Upper lobe of left lung (tissue), 6 donors: Measurements from ENCODE around the gene PLCB4. TPM values are rescaled to one million over a fixed set of nuclear protein-coding genes. Genes with fewer than 3 reads are reported as not detected.
A peak's percentile ranks its signal among the peaks of the same experiment; 100 is the strongest.

Experiments
- ATAC-seq, 2 donors: fragments of 200-7000 bp; cut with Tn5 transposase; one replicate each; pipeline ENCODE4 v1.9.1; 2022; ENCODE audit warnings: mild to moderate bottlenecking in 2 of 2, moderate library complexity in 2 of 2; ENCODE audit not compliant: low FRiP score in 2 of 2
- DNase-seq, 2 donors: peaks; one replicate each; pipeline ENCODE4 v3.0.0-alpha.2; 2019 to 2020
- H3K27ac ChIP-seq, 4 donors: fragments of 200-600 bp; sonication (generic); one replicate each; pipeline ENCODE4 v1.5.1; 2016 to 2019
- H3K27me3 ChIP-seq, 4 donors: fragments of 200-600 bp; sonication (generic); one replicate each; pipeline ENCODE4 v1.5.1; 2017 to 2019
- H3K36me3 ChIP-seq, 4 donors: fragments of 200-600 bp; sonication (generic); one replicate each; pipeline ENCODE4 v1.5.1; 2016 to 2019
- H3K4me1 ChIP-seq, 4 donors: fragments of 200-600 bp; sonication (generic); one replicate each; pipeline ENCODE4 v1.5.1; 2018 to 2019
- H3K4me3 ChIP-seq, 4 donors: fragments of 200-600 bp; sonication (generic); one replicate each; pipeline ENCODE4 v1.5.1; 2017 to 2019; ENCODE audit warnings: mild to moderate bottlenecking in 2 of 4, moderate library complexity in 1 of 4
- H3K9me3 ChIP-seq, 4 donors: fragments of 200-600 bp; sonication (generic); one replicate each; pipeline ENCODE4 v1.5.1; 2018 to 2019
- EP300 ChIP-seq, 4 donors: sonication (generic); formaldehyde crosslinking; IDR thresholded peaks; one replicate each; pipeline ENCODE4 v1.5.1; 2017; ENCODE audit warnings: antibody characterized with exemption in 4 of 4, control low read depth in 2 of 4
- POLR2A ChIP-seq, 4 donors: fragments of 450-650 bp; IDR thresholded peaks; one replicate each; pipeline ENCODE4 v1.5.1; 2016 to 2017; ENCODE audit warnings: antibody characterized with exemption in 4 of 4, mild to moderate bottlenecking in 2 of 4
- POLR2AphosphoS5 ChIP-seq, 2 donors: sonication (generic); formaldehyde crosslinking; IDR thresholded peaks; one replicate each; pipeline ENCODE4 v1.5.1; 2017; ENCODE audit warnings: antibody characterized with exemption in 2 of 2
- WGBS, 2 donors: methylation state at CpG; one replicate each; pipeline ENCODE4 v1.1.5; 2017 to 2018; 5-methylcytosine and 5-hydroxymethylcytosine counted together
- total RNA-seq, 6 donors: library from RNA; depleted of rRNA in 4 of 6; stranded (reverse); fragments of >200 nt in 4 of 6; gene quantifications; one replicate each; pipeline versions ENCODE4 v1.1.0 to v1.2.1, GENCODE V29; 2016 to 2021
- TF ChIP-seq, protein P1 (sequence below), 6 experiments: fragments of 450-650 bp in 4 of 6; fragments of 200-600 bp in 2 of 6; sonication (generic) in 2 of 6; IDR thresholded peaks; one replicate each; pipeline ENCODE4 v1.5.1; 2016 to 2019; ENCODE audit warnings: antibody characterized with exemption in 6 of 6
- donor health status: DM: no; HTN: no; CAD: no; lungs with moderate emphysema.
- donor health status: DM: no; HTN: yes; CAD: no; lungs with severe emphysema.

The PLCB4 gene
- total RNA-seq, 6 donors from 2014 or later, result 5.7 to 15.2 (median 8.2) TPM

DNA sequence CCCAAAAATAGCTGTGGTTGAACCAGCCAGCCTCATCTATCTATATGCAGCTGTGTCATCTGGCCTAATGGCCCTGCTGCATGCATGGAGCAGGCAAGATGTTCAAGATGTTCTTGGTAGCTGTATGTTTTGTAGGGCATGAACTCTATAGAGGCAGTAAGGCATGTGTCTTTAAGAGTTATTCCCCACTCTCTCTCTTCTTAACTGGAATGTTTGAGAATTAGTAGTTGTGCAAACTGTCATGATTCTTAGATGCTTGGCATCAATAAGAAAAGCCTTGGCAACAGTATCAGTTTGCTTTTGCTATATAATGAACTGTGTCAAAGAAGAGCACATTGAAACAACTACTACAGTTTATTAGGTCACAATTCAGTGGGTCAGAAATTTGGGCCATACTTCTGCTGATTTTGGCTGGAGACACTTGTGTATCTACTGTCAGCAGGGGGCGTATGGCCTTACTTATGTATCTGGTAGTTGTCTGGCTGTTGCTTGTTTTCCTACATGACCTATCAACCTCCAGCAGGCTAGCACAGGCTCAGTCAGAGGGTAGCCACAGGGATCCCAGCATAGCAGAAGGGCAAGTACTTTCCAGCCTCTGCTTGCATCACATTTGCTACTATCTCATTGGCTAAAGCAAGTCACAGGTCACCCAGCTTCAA, 389.4 kb downstream of the PLCB4 start:
- ATAC-seq (no peak), DNase-seq (no peak)
- Histone ChIP-seq H3K27me3 (no peaks in the 10 kb centered on the region), H3K4me1 (no peaks in the 10 kb centered on the region), H3K9me3 (no peaks in the 10 kb centered on the region), H3K4me3 (no peak overlapping the region), H3K27ac (no peak overlapping the region), H3K36me3 (peaks cover 0 to 12% (median 0%) of the 10 kb centered on the region in 4 donors)
- 40 to 71% methylated on average over 1 of the region's 1 CpG for WGBS, 2 donors
- TF ChIP-seq POLR2AphosphoS5 (IDR thresholded peaks at IDR 0.05) (no peak), POLR2A (IDR thresholded peaks at IDR 0.05) (no peak), EP300 (IDR thresholded peaks at IDR 0.05) (no peak)
- TF ChIP-seq, protein P1, sequence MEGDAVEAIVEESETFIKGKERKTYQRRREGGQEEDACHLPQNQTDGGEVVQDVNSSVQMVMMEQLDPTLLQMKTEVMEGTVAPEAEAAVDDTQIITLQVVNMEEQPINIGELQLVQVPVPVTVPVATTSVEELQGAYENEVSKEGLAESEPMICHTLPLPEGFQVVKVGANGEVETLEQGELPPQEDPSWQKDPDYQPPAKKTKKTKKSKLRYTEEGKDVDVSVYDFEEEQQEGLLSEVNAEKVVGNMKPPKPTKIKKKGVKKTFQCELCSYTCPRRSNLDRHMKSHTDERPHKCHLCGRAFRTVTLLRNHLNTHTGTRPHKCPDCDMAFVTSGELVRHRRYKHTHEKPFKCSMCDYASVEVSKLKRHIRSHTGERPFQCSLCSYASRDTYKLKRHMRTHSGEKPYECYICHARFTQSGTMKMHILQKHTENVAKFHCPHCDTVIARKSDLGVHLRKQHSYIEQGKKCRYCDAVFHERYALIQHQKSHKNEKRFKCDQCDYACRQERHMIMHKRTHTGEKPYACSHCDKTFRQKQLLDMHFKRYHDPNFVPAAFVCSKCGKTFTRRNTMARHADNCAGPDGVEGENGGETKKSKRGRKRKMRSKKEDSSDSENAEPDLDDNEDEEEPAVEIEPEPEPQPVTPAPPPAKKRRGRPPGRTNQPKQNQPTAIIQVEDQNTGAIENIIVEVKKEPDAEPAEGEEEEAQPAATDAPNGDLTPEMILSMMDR (IDR thresholded peaks at IDR 0.05), result peak in 2 of 6 experiments; percentile 12 to 23

DNA sequence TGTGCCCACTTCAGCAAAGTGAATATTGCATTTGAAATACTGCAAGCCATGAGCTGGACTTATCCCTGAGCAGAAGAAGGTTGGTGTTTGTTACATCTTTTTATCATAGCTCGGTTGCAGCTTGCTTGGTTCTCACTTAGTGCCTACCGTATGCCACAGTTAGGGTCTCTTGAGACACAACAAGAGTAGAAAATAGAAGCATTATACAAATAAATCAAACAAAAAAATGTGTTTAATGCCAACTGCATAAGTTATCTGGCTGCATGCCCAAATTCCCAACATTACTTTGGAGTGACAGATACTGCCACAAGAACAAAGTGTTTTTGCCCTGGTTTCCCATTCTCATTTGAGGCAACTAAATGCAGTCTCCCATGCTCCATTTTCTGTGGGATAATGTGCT, 391.6 kb downstream of the PLCB4 start:
- Histone ChIP-seq H3K27me3 (no peaks in the 10 kb centered on the region), H3K9me3 (no peaks in the 10 kb centered on the region), H3K27ac (no peak overlapping the region), H3K4me3 (no peak overlapping the region), H3K4me1 (no peaks in the 10 kb centered on the region), H3K36me3 (peaks cover 0 to 10% (median 0%) of the 10 kb centered on the region in 4 donors)
- DNase-seq (no peak), ATAC-seq (no peak)
- WGBS, 2 donors, result 43 to 50% methylated on average over 2 of the region's 2 CpGs
- TF ChIP-seq, protein P1 (IDR thresholded peaks at IDR 0.05), result no peak
- TF ChIP-seq EP300 (IDR thresholded peaks at IDR 0.05) (no peak), POLR2A (IDR thresholded peaks at IDR 0.05) (no peak), POLR2AphosphoS5 (IDR thresholded peaks at IDR 0.05) (no peak)

DNA sequence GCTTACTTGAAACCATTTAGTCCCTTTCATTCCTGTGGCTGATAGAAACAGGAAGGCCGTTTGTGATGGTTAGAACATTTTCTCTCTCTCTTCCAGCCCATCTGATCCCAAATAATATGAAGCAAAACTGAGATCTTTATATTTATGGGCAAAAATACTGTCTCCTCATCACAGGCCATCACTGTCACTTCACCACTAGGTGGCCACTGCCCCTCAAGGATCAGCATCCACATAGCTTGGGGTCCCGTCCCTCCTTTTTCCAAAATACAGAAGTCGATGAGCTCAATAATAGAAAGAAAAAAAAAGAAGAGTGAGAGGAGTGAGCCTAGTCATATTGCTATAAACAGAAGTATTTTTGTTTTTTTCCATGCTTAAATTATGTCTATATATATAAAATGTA, 399.1 kb downstream of the PLCB4 start:
- H3K27me3 ChIP-seq, result no peaks in the 10 kb centered on the region
- WGBS, 2 donors, result 53 to 56% methylated on average over 3 of the region's 3 CpGs
- no peak for DNase-seq
- TF ChIP-seq, protein P1 (IDR thresholded peaks at IDR 0.05), result peak in 4 of 6 experiments; percentile 23 to 41 (median 28)
- TF ChIP-seq POLR2A (IDR thresholded peaks at IDR 0.05), result no peak
- no peak for ATAC-seq
- H3K27ac ChIP-seq, result no peak overlapping the region
- no peaks in the 10 kb centered on the region for H3K4me1 ChIP-seq
- no peaks in the 10 kb centered on the region for H3K36me3 ChIP-seq
- H3K4me3 ChIP-seq, result no peak overlapping the region
- no peaks in the 10 kb centered on the region for H3K9me3 ChIP-seq

DNA sequence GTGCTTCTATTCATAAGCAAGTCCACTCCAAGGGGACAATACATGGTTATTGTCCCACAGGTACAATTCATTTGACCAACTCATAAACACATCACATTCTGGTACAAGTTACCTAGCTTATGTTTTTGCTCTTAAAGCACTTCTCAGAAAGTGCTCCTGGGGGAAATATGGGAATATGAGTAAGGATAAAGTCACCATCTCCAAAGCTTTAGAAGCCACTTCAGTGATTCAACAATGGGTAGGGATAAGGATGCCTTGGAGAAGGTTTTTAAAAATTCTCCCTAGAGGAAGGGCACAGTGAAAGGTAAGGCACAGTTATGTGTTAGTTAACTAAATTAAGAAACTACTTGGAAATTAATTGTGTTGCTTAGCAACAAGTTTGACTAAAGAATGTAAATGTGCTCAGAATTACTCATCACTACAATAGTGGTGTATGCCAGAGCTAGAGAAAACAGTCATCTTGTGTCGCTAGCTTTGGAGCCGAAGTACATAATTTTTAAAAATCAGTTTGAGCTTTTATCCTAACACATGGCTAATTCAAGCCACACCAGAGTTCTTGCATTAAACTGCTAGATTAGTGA, 406.0 kb downstream of the PLCB4 start:
- H3K27me3 ChIP-seq, result no peaks in the 10 kb centered on the region
- no peaks in the 10 kb centered on the region for H3K4me1 ChIP-seq
- DNase-seq, result no peak
- no peak overlapping the region for H3K27ac ChIP-seq
- ATAC-seq, result no peak
- peaks cover 0 to 7% (median 0%) of the 10 kb centered on the region in 4 donors for H3K36me3 ChIP-seq
- no peak for TF ChIP-seq EP300 (IDR thresholded peaks at IDR 0.05)
- no peak for TF ChIP-seq POLR2A (IDR thresholded peaks at IDR 0.05)
- TF ChIP-seq, protein P1 (IDR thresholded peaks at IDR 0.05), result no peak
- no peak for TF ChIP-seq POLR2AphosphoS5 (IDR thresholded peaks at IDR 0.05)
- WGBS, 2 donors, result 94 to 98% methylated on average over 2 of the region's 2 CpGs
- H3K9me3 ChIP-seq, result no peaks in the 10 kb centered on the region
- no peak overlapping the region for H3K4me3 ChIP-seq

DNA sequence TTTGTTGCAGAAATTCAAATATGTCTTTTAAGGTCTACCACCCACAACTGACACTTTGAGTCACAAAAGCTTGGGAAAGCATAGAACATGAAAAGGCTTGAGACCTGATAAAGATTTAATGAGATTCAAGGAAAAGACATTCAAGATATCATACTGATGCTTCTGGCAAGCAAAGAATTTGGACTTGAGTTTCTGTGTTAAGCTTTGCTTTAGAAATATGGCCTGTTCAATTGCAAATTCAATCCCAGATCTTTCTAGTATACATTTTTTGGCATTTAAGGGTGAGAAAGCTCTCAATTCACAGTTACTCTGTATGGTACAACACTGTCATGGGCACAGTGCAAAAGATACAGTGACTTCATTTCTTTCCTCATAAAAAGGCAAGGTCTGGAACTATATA, 406.6 kb downstream of the PLCB4 start:
- no peaks in the 10 kb centered on the region for H3K4me1 ChIP-seq
- H3K4me3 ChIP-seq, result no peak overlapping the region
- H3K36me3 ChIP-seq, result peaks cover 0 to 7% (median 0%) of the 10 kb centered on the region in 4 donors
- TF ChIP-seq, protein P1 (IDR thresholded peaks at IDR 0.05), result no peak
- TF ChIP-seq POLR2A (IDR thresholded peaks at IDR 0.05) (no peak), EP300 (IDR thresholded peaks at IDR 0.05) (no peak), POLR2AphosphoS5 (IDR thresholded peaks at IDR 0.05) (no peak)
- no peak overlapping the region for H3K27ac ChIP-seq
- no peaks in the 10 kb centered on the region for H3K9me3 ChIP-seq
- H3K27me3 ChIP-seq, result no peaks in the 10 kb centered on the region
- ATAC-seq (no peak), DNase-seq (no peak)
